HG02981 (cell line): ENCODE results near the gene RPS6KL1.

Experiments
- ATAC-seq: cut with Tn5 transposase; IDR thresholded peaks from one replicate; pipeline ENCODE4 v1.9.1; 2021; ENCODE audit warnings: mild to moderate bottlenecking, moderate library complexity; ENCODE audit not compliant: unreplicated experiment

The RPS6KL1 gene

DNA sequence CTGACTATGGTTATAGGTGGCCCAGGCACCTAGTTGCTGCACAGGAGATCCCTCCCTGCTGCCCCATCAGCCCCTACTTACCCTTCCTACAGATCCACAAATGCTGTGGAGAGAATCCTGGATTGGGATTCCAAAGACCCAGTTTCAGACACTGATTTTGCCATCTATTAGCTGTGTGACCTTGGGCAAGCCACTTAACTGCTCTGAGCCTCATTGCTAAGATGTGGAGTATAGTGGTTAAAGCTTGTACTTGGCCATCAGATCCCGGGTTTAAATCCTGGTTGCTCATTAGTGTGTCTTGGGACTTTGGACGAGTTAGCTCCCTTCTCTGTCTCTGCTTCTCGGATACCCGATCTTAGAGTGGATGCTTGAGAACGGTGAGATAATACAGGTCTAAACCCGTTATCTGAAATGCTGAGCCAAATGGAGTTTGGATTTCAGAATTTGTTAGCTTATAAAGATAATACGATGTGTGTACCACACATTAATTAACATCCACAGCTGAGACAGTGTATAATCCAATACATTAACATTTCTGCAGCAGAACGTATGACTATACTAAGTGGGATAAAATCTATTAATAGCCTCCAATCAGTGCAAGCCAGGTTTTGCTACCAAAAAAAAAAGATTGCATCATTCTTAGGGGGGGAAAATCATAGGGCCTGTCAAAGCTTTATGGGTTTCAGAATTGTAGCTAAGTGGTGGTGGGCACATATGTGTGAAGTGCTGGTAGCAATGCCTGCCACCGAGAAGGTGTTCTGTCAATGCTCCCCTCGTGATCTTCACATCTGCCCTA is 63.1 kb downstream of the RPS6KL1 start:
- ATAC-seq, result no peak

GRCh38 chr14:74858022-74858421 is 65.0 kb downstream of the RPS6KL1 start:
- ATAC-seq, result no peak

- ATAC-seq, result no peak
Measured at GRCh38 chr14:74856366-74856765, 66.7 kb downstream of the RPS6KL1 start.

DNA sequence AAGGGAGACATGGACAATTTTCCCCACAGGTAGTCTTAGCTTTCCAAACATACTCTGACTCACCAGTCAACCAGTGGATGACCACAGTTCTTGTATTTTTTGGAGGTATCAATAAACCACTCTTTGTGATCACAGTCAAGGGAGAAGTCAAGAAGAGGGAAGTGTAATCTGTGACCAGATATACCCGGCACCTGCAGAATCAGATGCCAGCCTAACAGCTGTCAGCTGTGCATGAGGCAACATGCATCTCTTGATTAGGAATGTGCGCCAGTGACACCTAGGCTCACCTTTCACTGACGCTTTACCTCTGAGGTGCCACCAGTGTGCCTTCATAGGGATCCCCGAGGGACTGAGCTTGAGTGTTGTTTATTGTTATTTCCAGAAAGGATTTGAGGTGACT is 67.1 kb downstream of the RPS6KL1 start:
- no peak for ATAC-seq

- no peak for ATAC-seq
Measured at GRCh38 chr14:74855021-74855420, 68.0 kb downstream of the RPS6KL1 start.
